ENCODE data around the gene BAX. TPM values are rescaled to one million over a fixed set of nuclear protein-coding genes. Genes with fewer than 3 reads are reported as not detected.

BAX gene
- total and polyA plus RNA-seq, 2 of the 13 experiments (the other 11 are each of a cell fraction or from before 2014, with no cell fraction given), result 139 to 176 TPM

- TF ChIP-seq ZNF574 (CRISPR knock-in tag; IDR thresholded peaks at IDR 0.05) (peak; percentile 87), ZHX1 (CRISPR knock-in tag; IDR thresholded peaks at IDR 0.05; ENCODE audit: low read depth) (peak; percentile 97), EHMT2 (IDR thresholded peaks at IDR 0.05; ENCODE audit: borderline replicate concordance, low read depth, low read length) (no peak), ZNF331 (CRISPR knock-in tag; IDR thresholded peaks at IDR 0.05) (peak; percentile 15; the same call in 1 of the 2 replicates), CBFB (CRISPR knock-in tag; IDR thresholded peaks at IDR 0.05) (peak; percentile 63; the same call in 1 of the 2 replicates), E2F5 (CRISPR knock-in tag; conservative IDR thresholded peaks at IDR 0.05) (0 out of 2 replicates have a peak, but pooled peaks have one; percentile 44), ZSCAN20 (CRISPR knock-in tag; IDR thresholded peaks at IDR 0.05; ENCODE audit: borderline replicate concordance) (peak; percentile 43; the same call in 1 of the 2 replicates), UBTF (CRISPR knock-in tag; IDR thresholded peaks at IDR 0.05) (peak; percentile 52; the same call in 1 of the 2 replicates), RAD21 (CRISPR knock-in tag; IDR thresholded peaks at IDR 0.05) (peak; percentile 71), REL (CRISPR knock-in tag; conservative IDR thresholded peaks at IDR 0.05) (no peak), ARID2 (CRISPR knock-in tag; IDR thresholded peaks at IDR 0.05; ENCODE audit: borderline replicate concordance) (no peak), ETS1 (CRISPR knock-in tag; IDR thresholded peaks at IDR 0.05) (peak; percentile 77; the same call in 1 of the 2 replicates), PAXIP1 (CRISPR knock-in tag; conservative IDR thresholded peaks at IDR 0.05) (peak; percentile 53)
These were observed at the start of gene BAX (continued) for GRCh38 chr19:48954595-48955307.
